HG03457 (cell line): ENCODE results near the gene RINL.

Experiments
- ATAC-seq: cut with Tn5 transposase; IDR thresholded peaks from one replicate; pipeline ENCODE4 v1.9.1; 2021; ENCODE audit warnings: moderate number of reproducible peaks; ENCODE audit not compliant: unreplicated experiment

RINL gene

GRCh38 chr19:38877781-38878574, at the start of gene RINL:
TSS of gene RINL (minus strand) at chr19:38878275. CDS start at chr19:38876742, 1,533 bp downstream.
- no peak for ATAC-seq

GRCh38 chr19:38924388-38924787, 46.3 kb upstream of the RINL start:
- ATAC-seq: no peak

- no peak for ATAC-seq
Observed at GRCh38 chr19:38922482-38922881, 44.4 kb upstream of the RINL start.

GRCh38 chr19:38921420-38922274, 43.6 kb upstream of the RINL start:
- ATAC-seq: no peak

GRCh38 chr19:38920602-38921419, 42.7 kb upstream of the RINL start:
- no peak for ATAC-seq

- ATAC-seq: no peak
Observed at GRCh38 chr19:38919837-38920601, 41.9 kb upstream of the RINL start.

GRCh38 chr19:38918526-38918925, 40.5 kb upstream of the RINL start:
- ATAC-seq: no peak

GRCh38 chr19:38917921-38918491, 39.9 kb upstream of the RINL start:
- no peak for ATAC-seq

- ATAC-seq: no peak
Observed at GRCh38 chr19:38917516-38917915, 39.4 kb upstream of the RINL start.

GRCh38 chr19:38915329-38916321, 37.5 kb upstream of the RINL start:
- ATAC-seq: no peak

GRCh38 chr19:38913958-38914357, 35.9 kb upstream of the RINL start:
- ATAC-seq: no peak

GRCh38 chr19:38912600-38913514, 34.8 kb upstream of the RINL start:
- no peak for ATAC-seq

GRCh38 chr19:38911388-38912001, 33.4 kb upstream of the RINL start:
- ATAC-seq: no peak

- ATAC-seq: no peak
Observed at GRCh38 chr19:38910488-38910887, 32.4 kb upstream of the RINL start.

- ATAC-seq: no peak
Observed at GRCh38 chr19:38908911-38909310, 30.8 kb upstream of the RINL start.

GRCh38 chr19:38907670-38908069, 29.6 kb upstream of the RINL start:
- ATAC-seq: no peak

- ATAC-seq: no peak
Observed at GRCh38 chr19:38907227-38907626, 29.2 kb upstream of the RINL start.
